Transverse colon (tissue), 4 donors: ENCODE measurements around the gene PREX1.

ENCODE experiments used
- CTCF ChIP-seq, 5 experiments: fragments of 200-600 bp in 3 of 5; fragments of 450-650 bp in 2 of 5; sonication (generic) in 3 of 5; IDR thresholded peaks; 1 replicate in 2 of 5; 2 replicates in 3 of 5; pipeline ENCODE4 v1.5.1; 2016 to 2017; ENCODE audit warnings: antibody characterized with exemption in 5 of 5, inconsistent platforms in 3 of 5, mild to moderate bottlenecking in 2 of 5, moderate library complexity in 1 of 5
- POLR2A ChIP-seq: fragments of 450-650 bp; IDR thresholded peaks from one replicate; pipeline ENCODE4 v1.6.1; 2016; ENCODE audit warnings: antibody characterized with exemption, mild to moderate bottlenecking, moderate library complexity
- POLR2AphosphoS5 ChIP-seq, 3 donors: sonication (generic); formaldehyde crosslinking; IDR thresholded peaks; one replicate each; pipeline ENCODE4 v1.6.1; 2016; ENCODE audit warnings: antibody characterized with exemption in 3 of 3

GRCh38 chr20:48695255-48695654 is 132.5 kb downstream of the PREX1 start:
- no peak for TF ChIP-seq CTCF (IDR thresholded peaks at IDR 0.05)
- TF ChIP-seq POLR2AphosphoS5 (IDR thresholded peaks at IDR 0.05) = no peak
- TF ChIP-seq POLR2A = no peak
